Glomerular visceral epithelial cell (primary cell): ENCODE data around the gene TEDDM1.
"Not testable (repeated sequence)": the region's sequence is repeated elsewhere in the genome, so short reads cannot be mapped to it uniquely, and the experiment has no call there.

ENCODE experiments used
- DNase-seq: peaks from one replicate; pipeline ENCODE4 v3.0.0-alpha.2; 2016; ENCODE audit errors: extremely low spot score

TEDDM1 gene

GRCh38 chr1:182380199-182380598 is 20.3 kb downstream of the TEDDM1 start:
- no peak for DNase-seq

GRCh38 chr1:182379781-182380180 is 20.7 kb downstream of the TEDDM1 start:
- DNase-seq, result not testable (repeated sequence)

GRCh38 chr1:182376936-182377574 is 23.4 kb downstream of the TEDDM1 start:
- DNase-seq, result no peak

GRCh38 chr1:182374101-182374834 is 26.2 kb downstream of the TEDDM1 start:
- DNase-seq, result no peak

- no peak for DNase-seq
Measured at GRCh38 chr1:182370532-182370931, 29.9 kb downstream of the TEDDM1 start.

- no peak for DNase-seq
Measured at GRCh38 chr1:182368903-182369302, 31.6 kb downstream of the TEDDM1 start.

- no peak for DNase-seq
Measured at GRCh38 chr1:182368358-182368757, 32.1 kb downstream of the TEDDM1 start.

GRCh38 chr1:182367926-182368325 is 32.5 kb downstream of the TEDDM1 start:
- DNase-seq, result no peak

GRCh38 chr1:182366596-182366995 is 33.9 kb downstream of the TEDDM1 start:
- DNase-seq, result no peak

GRCh38 chr1:182359645-182360044 is 40.8 kb downstream of the TEDDM1 start:
- DNase-seq, result no peak

GRCh38 chr1:182357913-182358312 is 42.6 kb downstream of the TEDDM1 start:
- no peak for DNase-seq

- DNase-seq, result no peak
Measured at GRCh38 chr1:182357171-182357570, 43.3 kb downstream of the TEDDM1 start.

- DNase-seq, result no peak
Measured at GRCh38 chr1:182355723-182356098, 44.8 kb downstream of the TEDDM1 start.

- DNase-seq, result no peak
Measured at GRCh38 chr1:182351790-182352364, 48.6 kb downstream of the TEDDM1 start.

GRCh38 chr1:182350839-182351238 is 49.6 kb downstream of the TEDDM1 start:
- DNase-seq, result no peak

GRCh38 chr1:182348961-182349747 is 51.3 kb downstream of the TEDDM1 start:
- DNase-seq, result no peak
